LoVo (cell line): Measurements from ENCODE around the gene CTSD.

Source experiments
- DNase-seq: peaks from one replicate; pipeline ENCODE4 v3.0.0-alpha.2; 2016; ENCODE audit warnings: low spot score

Gene CTSD

GRCh38 chr11:1755692-1756561 is 7.8 kb downstream of the CTSD start:
- DNase-seq, result no peak

DNA sequence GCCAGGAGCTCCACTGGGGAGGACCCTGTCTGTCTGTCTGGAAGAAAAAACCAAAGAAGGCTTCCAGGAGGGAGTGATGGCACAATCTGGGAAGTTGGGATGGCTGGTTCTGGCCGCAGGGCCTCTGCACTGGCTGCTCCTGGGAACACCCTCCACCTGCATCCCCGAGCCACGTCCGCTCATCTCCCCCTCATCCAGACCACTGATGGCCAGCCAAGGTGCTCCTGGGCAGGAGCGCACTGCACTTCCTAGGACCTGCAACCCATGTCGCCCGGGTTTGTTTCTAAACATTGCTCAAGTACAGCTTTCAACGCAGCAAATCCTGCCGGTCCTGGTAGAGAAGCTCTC is 8.4 kb downstream of the CTSD start:
- DNase-seq, result no peak

GRCh38 chr11:1754376-1755150 is 9.2 kb downstream of the CTSD start:
- DNase-seq, result no peak

DNA sequence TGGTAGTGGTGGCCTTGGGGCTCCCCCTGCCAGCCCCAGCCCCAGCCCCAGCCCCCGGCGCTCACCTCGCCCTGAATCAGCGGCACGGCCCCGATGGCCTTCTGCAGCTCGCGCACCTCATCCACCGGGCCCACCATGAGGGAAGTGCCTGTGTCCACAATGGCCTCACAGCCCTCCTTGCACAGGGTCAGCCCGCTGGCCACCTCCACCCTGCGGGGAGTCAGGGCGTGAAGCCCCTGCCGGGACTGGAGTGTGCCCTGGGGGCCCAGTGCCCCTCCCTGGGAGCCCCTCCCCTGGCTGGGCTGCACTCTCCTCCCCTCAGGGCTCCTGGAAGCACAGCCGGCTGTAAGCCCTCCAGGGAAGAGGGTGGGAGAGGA is 9.8 kb downstream of the CTSD start:
- DNase-seq, result no peak

GRCh38 chr11:1753229-1753928 is 10.3 kb downstream of the CTSD start:
- no peak for DNase-seq

DNA sequence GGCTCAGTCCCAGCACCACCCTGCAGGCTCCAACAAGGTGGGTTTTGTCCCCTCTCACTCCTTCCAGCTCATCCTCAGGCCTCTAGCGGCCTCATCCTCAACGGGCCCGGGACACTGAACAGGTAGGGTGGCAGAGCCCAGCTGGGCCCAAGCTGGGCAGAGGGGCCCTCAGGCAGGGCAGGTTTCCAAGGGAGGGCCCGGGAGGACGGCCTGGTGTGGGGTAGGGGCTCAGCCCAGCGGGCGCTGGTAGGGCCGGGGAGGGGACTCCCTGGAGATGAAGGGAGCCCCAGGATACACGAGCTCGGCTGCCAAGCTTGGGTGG is 10.9 kb downstream of the CTSD start:
- no peak for DNase-seq

GRCh38 chr11:1751999-1752906 is 11.5 kb downstream of the CTSD start:
- no peak for DNase-seq

DNA sequence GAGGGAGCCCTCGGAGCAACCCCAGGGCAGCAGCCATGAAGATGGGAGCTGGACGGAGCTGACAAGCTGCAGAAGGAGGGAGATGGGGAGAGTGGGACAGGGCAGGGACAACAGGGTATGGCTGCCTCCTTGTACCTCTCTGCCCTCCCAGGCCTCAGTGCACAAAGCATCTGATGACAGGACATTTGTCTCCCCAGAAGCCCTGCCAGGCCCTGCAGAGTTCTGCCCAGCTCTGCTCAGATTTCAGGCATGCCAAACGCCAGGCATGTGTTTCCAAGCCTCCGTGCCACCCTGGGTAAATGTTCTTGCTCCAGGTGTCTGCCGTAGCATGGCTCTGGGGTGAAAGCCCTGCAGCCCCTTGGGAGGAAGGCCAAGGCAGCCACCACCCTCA is 12.2 kb downstream of the CTSD start:
- DNase-seq, result no peak

DNA sequence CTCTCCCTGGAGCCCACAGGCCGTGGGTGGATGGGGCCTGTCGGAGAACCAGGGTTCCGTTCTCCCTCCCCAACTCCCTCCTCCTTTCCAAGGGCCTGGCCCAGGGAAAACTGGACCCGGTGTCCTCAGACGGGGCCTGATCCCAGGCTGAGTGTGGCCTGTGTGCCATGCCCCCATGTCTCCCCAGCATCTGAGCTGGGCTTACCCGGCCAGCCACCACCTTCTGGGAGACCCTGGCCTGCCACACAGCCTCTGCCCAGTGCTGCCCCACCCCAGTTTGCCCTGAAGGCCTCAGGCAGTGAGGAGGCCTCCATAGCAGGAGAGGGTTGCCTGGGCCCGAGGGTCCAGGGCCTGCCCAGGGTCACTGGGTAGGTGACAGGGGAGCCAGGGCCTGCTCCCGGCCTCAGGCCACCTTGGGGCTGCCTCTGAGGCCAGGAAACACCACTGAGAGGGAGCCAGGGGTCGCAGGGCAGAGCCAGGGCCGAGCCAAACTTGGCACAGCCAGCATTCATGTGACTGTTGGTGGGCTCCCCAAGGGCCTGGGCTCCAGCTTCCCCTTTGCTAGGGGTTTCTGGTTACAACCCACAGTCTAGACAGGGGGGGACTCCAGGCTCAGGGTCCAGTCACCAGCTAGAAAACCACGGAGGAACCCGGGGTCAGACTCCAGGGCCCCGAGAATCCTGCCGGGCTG is 12.7 kb downstream of the CTSD start:
- no peak for DNase-seq

DNA sequence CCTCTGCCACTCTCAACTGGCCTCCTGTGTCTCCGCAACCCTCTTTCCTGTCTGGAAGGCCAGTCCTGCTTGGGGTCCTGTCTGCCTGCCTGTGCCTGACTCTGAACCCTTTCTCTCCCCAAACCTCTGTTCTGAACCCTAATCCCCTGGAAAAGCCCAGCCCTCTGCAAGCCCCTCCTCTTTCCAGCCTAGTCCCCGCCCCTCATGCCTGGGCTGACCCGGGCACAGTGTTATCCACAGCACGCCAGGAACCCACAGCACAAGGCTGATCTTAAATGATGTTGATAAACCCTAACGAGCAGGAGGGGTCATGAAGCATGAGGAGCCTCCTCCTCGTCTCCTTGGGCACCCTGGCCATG is 13.3 kb downstream of the CTSD start, which contains the start of gene IFITM10:
TSS of gene IFITM10 (minus strand) at position 115 of the 359 bp plus-strand sequence. CDS start 153 bp downstream, outside the sequence.
- no peak for DNase-seq

GRCh38 chr11:1749395-1750351 is 14.1 kb downstream of the CTSD start:
- DNase-seq, result no peak

DNA sequence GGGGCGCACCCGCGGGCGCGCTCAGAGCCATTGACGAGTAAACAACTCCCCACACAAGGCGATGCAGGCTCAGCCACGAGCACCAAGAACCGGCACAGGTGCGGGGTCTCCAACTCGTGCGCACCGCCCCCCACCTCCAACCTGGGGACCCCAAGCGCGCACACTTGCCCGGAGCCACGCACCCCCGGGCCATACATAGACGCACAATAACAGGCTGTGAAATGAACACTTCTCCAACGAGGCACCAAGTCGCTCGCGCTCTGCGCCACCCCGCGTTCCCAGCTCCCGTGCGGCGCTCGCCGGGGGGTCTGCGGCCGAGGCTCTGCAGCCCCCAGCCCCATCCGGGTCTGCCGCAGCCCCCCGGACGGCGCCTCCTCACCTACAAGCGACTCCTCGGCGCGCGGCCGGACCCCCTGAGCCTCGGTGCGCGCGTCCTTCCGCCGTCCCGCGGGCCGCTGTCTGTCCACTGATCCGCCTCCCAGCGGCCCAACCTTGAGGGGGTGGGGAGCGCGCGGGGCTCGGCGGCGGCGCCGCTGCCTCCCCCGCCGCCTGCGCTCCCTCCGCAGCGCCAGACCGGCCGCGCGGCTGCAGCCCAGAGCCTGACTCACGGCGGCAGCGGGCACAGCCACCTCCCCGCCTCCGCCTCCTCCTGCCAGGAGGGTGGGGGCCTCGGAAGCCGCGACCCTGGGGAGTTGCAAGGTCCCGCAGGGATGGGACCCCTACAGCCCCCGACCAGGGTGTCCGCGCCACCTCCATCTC is 14.9 kb downstream of the CTSD start:
- DNase-seq, result no peak

DNA sequence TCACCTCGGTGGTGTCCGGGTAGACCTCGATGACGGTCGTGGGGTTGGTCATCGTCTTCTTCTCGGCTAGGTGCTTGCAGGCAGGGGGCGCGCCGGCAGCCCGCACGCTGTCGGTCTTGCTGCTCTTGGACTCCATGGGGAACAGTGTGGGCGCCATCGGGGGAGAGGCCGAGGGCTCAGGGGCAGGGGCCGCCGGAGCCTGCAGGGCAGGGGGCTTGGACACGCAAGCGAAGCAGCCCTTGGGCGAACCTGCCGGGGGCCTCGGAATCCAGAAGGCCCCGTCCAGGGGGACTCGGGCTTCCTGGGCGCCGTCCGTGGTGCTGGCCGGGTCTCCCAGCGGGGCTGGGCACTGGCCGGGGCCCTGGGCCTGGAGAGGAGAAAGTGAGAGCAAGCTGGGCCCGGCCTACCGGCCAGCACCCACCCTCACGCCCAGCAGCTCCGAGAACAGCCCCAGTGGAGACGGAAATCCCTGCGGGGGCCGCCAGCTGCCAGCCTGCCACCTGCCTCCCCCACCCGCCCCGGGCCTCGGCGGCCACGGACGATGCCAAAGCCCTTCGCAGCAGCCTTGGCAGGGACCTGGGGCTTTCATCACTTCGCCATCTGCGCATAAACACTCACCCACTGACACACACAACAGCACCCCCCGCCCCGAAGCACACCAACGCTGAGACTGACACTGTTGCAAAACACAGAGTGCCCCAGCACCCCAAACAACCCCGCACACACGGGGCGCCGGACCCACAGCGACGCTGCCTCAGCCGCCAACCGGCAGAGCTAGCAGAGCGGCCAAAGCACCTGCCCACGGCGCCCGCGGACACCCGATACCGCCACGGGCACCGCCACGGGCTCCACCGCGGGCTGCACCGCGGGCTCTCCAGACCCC is 15.7 kb downstream of the CTSD start:
- DNase-seq, result no peak

DNA sequence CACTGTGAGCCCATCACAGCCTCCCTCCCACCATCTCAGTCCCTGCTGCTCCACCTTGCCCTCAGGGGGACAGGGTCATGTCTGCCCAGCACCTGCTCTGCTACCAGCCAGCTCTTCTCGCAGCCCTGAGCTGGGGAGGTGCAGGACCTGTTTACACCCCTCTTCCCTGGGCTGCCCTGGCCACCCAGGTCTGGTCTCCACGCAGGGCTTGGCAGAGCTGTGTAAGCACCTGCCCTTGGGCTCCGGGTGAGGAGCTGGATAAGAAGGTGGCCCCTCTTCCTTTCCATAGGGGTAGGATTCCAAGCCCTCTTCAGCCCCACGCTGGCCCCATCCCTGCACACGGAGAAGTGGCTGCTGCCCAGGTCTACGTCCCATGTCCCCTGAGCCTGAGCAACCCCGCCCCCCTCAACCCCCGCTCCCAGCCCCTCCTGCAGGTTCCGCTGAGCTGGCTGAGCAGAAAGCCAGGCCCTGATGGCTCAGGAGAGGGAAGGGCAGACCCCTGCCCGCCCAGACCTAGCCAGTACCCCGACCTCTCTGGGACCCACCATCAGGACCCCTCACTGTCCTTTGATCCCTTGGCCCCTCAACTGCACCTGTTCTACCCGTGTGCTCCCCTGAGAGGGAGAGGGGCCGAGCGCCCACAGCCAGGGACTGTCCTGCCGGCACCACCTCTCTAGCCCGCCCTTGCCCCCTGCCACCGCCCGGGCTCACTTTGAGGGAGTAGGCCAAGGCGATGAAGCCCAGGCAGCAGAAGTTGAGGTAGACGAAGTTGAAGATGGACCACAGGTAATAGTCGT is 16.6 kb downstream of the CTSD start:
- DNase-seq, result no peak

GRCh38 chr11:1746511-1746931 is 17.2 kb downstream of the CTSD start:
- DNase-seq, result no peak

GRCh38 chr11:1745701-1746320 is 17.9 kb downstream of the CTSD start:
- no peak for DNase-seq
